ENCODE data around the gene KCTD5. TPM values are rescaled to one million over a fixed set of nuclear protein-coding genes. Genes with fewer than 3 reads are reported as not detected.
"Not testable (repeated sequence)": the region's sequence is repeated elsewhere in the genome, so short reads cannot be mapped to it uniquely, and the experiment has no call there.

The KCTD5 gene
- 10 to 100 TPM; 23.1 to 85.6 (median 56.4) TPM for total RNA-seq

GRCh38 chr16:2682209-2683021 is at the start of gene KCTD5:
Gene KCTD5, plus strand, starts transcription at chr16:2682523. Its CDS starts 26 bp downstream, at chr16:2682549.
- no peaks in the 10 kb centered on the region for H3K27me3 ChIP-seq
- no peaks in the 10 kb centered on the region for H3K9me3 ChIP-seq
- H3K4me3 ChIP-seq, result peak within 1 kb of the TSS; percentile 95 to 98 (median 96)
- no peaks in the 10 kb centered on the region for H3K36me3 ChIP-seq
- peak; percentile 93 to 94 for TF ChIP-seq POLR2A (IDR thresholded peaks at IDR 0.05)
- peak in 2 of 6 experiments; percentile 7 to 27 for TF ChIP-seq CTCF (IDR thresholded peaks at IDR 0.05)
- H3K27ac ChIP-seq, result peak within 1 kb of the TSS; percentile 86 to 92 (median 88)
- DNase-seq, result peak; percentile 97 to 98 (median 97)
- peaks cover 0 to 23% (median 9%) of the 10 kb centered on the region in 4 donors for H3K4me1 ChIP-seq

GRCh38 chr16:2639071-2639721 is 43.1 kb upstream of the KCTD5 start:
- not testable (repeated sequence) for H3K4me3 ChIP-seq, H3K27me3 ChIP-seq, H3K4me1 ChIP-seq, H3K27ac ChIP-seq, H3K36me3 ChIP-seq, H3K9me3 ChIP-seq
- DNase-seq, result peak in 2 of 3 donors; percentile 25 to 75
- TF ChIP-seq CTCF (IDR thresholded peaks at IDR 0.05), result peak in 1 of 6 experiments; percentile 19

- peak in 1 of 3 donors; percentile 29 for DNase-seq
- H3K4me3 ChIP-seq, H3K4me1 ChIP-seq, H3K27me3 ChIP-seq, H3K27ac ChIP-seq, H3K36me3 ChIP-seq, H3K9me3 ChIP-seq: not testable (repeated sequence)
Measured at GRCh38 chr16:2639722-2640072, 42.6 kb upstream of the KCTD5 start.

GRCh38 chr16:2642561-2642960 is 39.8 kb upstream of the KCTD5 start:
- H3K27me3 ChIP-seq, H3K36me3 ChIP-seq, H3K4me3 ChIP-seq, H3K27ac ChIP-seq, DNase-seq, H3K9me3 ChIP-seq, H3K4me1 ChIP-seq: not testable (repeated sequence)

- H3K4me3 ChIP-seq, H3K9me3 ChIP-seq, H3K27me3 ChIP-seq, H3K36me3 ChIP-seq, H3K27ac ChIP-seq, H3K4me1 ChIP-seq, DNase-seq: not testable (repeated sequence)
Measured at GRCh38 chr16:2644754-2645453, 37.4 kb upstream of the KCTD5 start.

GRCh38 chr16:2651268-2651871 is 31.0 kb upstream of the KCTD5 start:
- H3K27me3 ChIP-seq, H3K27ac ChIP-seq, H3K36me3 ChIP-seq, DNase-seq, H3K9me3 ChIP-seq, H3K4me1 ChIP-seq, H3K4me3 ChIP-seq: not testable (repeated sequence)

- H3K36me3 ChIP-seq, H3K9me3 ChIP-seq, H3K27ac ChIP-seq, DNase-seq, H3K4me1 ChIP-seq, H3K27me3 ChIP-seq, H3K4me3 ChIP-seq: not testable (repeated sequence)
Measured at GRCh38 chr16:2653915-2654314, 28.4 kb upstream of the KCTD5 start.

- H3K9me3 ChIP-seq, H3K27ac ChIP-seq, DNase-seq, H3K36me3 ChIP-seq, H3K4me3 ChIP-seq, H3K27me3 ChIP-seq, H3K4me1 ChIP-seq: not testable (repeated sequence)
Measured at GRCh38 chr16:2654949-2655348, 27.4 kb upstream of the KCTD5 start.
